ENCODE data around the gene ICAM2. TPM values are rescaled to one million over a fixed set of nuclear protein-coding genes. Genes with fewer than 3 reads are reported as not detected.

Gene ICAM2
- total RNA-seq, 2 donors from 2014 or later, result 9.2 to 9.5 TPM

- intact Hi-C loops (cut with DNase I), result no loop called here
- no peaks in the 10 kb centered on the region for H3K9me3 ChIP-seq
- H3K9ac ChIP-seq (ENCODE audit: low read depth in 2 of 2, low read length in 2 of 2), result peak overlapping the region in 1 of 2 donors; percentile 26
- peaks cover 3% of the 10 kb centered on the region for H3K4me1 ChIP-seq
- no peak for TF ChIP-seq CTCF (IDR thresholded peaks at IDR 0.05)
- H3K4me3 ChIP-seq, result no peak overlapping the region
- no peaks in the 10 kb centered on the region for H3K36me3 ChIP-seq
- H3K27ac ChIP-seq, result no peak overlapping the region
- no peaks in the 10 kb centered on the region for H3K27me3 ChIP-seq
- DNase-seq, result peak; percentile 14
Observed at GRCh38 chr17:64004903-64005733, 15.3 kb downstream of the ICAM2 start.

GRCh38 chr17:64004218-64004770, 16.1 kb downstream of the ICAM2 start:
- Histone ChIP-seq H3K27me3 (no peaks in the 10 kb centered on the region), H3K9ac (ENCODE audit: low read depth in 2 of 2, low read length in 2 of 2) (no peak overlapping the region), H3K9me3 (no peaks in the 10 kb centered on the region), H3K4me1 (peaks cover 3% of the 10 kb centered on the region), H3K36me3 (no peaks in the 10 kb centered on the region), H3K27ac (no peak overlapping the region), H3K4me3 (no peak overlapping the region)
- TF ChIP-seq CTCF (IDR thresholded peaks at IDR 0.05), result no peak
- intact Hi-C loops (cut with DNase I), result no loop called here
- peak; percentile 15 for DNase-seq

- H3K27ac ChIP-seq, result no peak overlapping the region
- H3K9me3 ChIP-seq, result no peaks in the 10 kb centered on the region
- peaks cover 5% of the 10 kb centered on the region for H3K27me3 ChIP-seq
- H3K9ac ChIP-seq (ENCODE audit: low read depth in 2 of 2, low read length in 2 of 2), result no peak overlapping the region
- H3K36me3 ChIP-seq, result no peaks in the 10 kb centered on the region
- no peak for TF ChIP-seq CTCF (IDR thresholded peaks at IDR 0.05)
- H3K4me3 ChIP-seq, result no peak overlapping the region
- DNase-seq, result peak; percentile 12
- intact Hi-C loops (cut with DNase I), result no loop called here
- H3K4me1 ChIP-seq, result peaks cover 3% of the 10 kb centered on the region
Observed at GRCh38 chr17:64003526-64004121, 16.8 kb downstream of the ICAM2 start.

- H3K27me3 ChIP-seq, result peaks cover 5% of the 10 kb centered on the region
- intact Hi-C loops (cut with DNase I), result no loop called here
- H3K9me3 ChIP-seq, result no peaks in the 10 kb centered on the region
- H3K27ac ChIP-seq, result no peak overlapping the region
- peak; percentile 18 for DNase-seq
- no peaks in the 10 kb centered on the region for H3K36me3 ChIP-seq
- H3K4me3 ChIP-seq, result no peak overlapping the region
- no peak for TF ChIP-seq CTCF (IDR thresholded peaks at IDR 0.05)
- H3K9ac ChIP-seq (ENCODE audit: low read depth in 2 of 2, low read length in 2 of 2), result no peak overlapping the region
- H3K4me1 ChIP-seq, result peaks cover under 1% of the 10 kb centered on the region
Observed at GRCh38 chr17:64002658-64003525, 17.5 kb downstream of the ICAM2 start.

Data from colonic mucosa (tissue), 4 donors.